GM12865 (cell line): Measurements from ENCODE around the gene CA6.
"Not testable (repeated sequence)": the region's sequence is repeated elsewhere in the genome, so short reads cannot be mapped to it uniquely, and the experiment has no call there.

Experiments used
- DNase-seq: peaks from one replicate; pipeline ENCODE4 v3.0.0; 2010; ENCODE audit warnings: low read depth
- H3K4me3 ChIP-seq: 2 replicates; pipeline ENCODE4 v1.5.1; 2011; ENCODE audit warnings: mild to moderate bottlenecking, low read depth, low read length, control low read depth
- TF ChIP-seq, protein P1 (sequence below): IDR thresholded peaks from 2 replicates; pipeline ENCODE4 v1.5.1; 2011; ENCODE audit warnings: low read length, control low read depth, low read depth, inconsistent platforms; ENCODE audit not compliant: insufficient read depth; ENCODE audit errors: missing control alignments

The CA6 gene

GRCh38 chr1:8962812-8963530 is 17.3 kb downstream of the CA6 start:
- peak; percentile 79 for DNase-seq
- no peak overlapping the region for H3K4me3 ChIP-seq
- TF ChIP-seq, protein P1, sequence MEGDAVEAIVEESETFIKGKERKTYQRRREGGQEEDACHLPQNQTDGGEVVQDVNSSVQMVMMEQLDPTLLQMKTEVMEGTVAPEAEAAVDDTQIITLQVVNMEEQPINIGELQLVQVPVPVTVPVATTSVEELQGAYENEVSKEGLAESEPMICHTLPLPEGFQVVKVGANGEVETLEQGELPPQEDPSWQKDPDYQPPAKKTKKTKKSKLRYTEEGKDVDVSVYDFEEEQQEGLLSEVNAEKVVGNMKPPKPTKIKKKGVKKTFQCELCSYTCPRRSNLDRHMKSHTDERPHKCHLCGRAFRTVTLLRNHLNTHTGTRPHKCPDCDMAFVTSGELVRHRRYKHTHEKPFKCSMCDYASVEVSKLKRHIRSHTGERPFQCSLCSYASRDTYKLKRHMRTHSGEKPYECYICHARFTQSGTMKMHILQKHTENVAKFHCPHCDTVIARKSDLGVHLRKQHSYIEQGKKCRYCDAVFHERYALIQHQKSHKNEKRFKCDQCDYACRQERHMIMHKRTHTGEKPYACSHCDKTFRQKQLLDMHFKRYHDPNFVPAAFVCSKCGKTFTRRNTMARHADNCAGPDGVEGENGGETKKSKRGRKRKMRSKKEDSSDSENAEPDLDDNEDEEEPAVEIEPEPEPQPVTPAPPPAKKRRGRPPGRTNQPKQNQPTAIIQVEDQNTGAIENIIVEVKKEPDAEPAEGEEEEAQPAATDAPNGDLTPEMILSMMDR = peak; percentile 74

DNA sequence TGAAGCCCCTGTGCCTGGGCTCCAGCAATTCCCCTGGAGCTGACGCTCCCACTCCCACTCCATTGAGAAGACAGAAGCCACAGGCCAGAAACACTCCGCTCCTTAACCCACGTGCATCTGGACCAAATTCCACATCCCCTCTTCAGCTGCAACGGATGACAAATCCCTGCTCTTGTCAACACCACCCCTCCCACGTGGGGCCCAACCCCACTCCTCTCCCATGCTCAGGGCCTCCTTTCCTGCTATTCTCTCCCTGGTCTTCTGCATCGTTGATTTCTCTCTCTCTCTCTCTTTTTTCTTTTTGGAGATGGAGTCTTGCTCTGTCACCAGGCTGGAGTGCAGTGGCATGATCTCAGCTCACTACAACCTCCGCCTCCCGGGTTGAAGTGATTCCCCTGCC is 18.3 kb downstream of the CA6 start:
- TF ChIP-seq, protein P1 = no peak
- no peak overlapping the region for H3K4me3 ChIP-seq
- DNase-seq = no peak

DNA sequence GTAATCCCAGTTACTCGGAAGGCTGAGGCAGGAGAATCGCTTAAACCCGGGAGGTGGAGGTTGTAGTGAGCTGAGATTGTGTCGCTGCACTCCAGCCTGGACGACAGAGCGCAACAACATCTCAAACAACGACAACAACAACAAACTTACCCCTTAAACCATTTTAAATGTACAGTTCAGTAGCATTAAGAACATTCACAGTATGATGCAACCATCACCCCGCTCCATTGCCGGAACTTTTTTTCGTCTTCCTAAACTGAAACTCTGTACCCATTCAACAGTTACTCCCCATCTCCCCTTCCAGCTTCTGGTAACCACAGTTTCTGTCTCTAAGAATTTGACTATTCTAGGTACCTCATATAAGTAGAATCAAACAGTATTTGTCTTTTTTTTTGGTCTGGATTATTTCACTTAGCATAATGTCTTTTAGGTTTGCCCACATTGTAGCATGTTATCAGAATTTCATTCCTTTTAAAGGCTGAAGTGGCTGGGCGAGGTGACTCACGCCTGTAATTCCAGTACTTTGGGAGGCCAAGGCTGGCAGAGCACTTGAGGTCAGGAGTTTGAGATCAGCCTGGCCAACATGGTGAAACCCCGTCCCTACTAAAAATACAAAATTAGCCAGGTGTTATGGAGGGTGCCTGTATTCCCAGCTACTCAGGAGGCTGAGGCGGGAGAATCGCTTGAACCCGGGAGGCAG is 19.6 kb downstream of the CA6 start:
- TF ChIP-seq, protein P1 = no peak
- no peak for DNase-seq
- no peak overlapping the region for H3K4me3 ChIP-seq

- TF ChIP-seq, protein P1 = no peak
- DNase-seq = no peak
- no peak overlapping the region for H3K4me3 ChIP-seq
These were observed 20.9 kb downstream of the CA6 start for GRCh38 chr1:8966606-8967005.

DNA sequence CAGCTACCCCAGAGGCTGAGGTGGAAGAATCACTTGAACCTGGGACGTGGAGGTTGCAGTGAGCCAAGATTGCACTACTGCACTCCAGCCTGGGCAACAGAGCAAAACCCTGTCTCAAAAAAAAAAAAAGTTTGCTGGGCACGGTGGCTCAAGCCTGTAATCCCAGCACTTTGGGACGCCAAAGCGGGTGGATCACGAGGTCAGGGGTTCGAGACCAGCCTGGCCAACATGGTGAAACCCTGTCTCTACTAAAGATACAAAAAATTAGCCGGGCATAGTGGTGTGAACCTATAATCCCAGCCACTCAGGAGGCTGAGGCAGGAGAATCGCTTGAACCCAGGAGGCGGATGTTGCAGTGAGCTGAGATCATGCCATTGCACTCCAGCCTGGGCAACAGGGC is 23.2 kb downstream of the CA6 start:
- H3K4me3 ChIP-seq, DNase-seq: not testable (repeated sequence)

DNA sequence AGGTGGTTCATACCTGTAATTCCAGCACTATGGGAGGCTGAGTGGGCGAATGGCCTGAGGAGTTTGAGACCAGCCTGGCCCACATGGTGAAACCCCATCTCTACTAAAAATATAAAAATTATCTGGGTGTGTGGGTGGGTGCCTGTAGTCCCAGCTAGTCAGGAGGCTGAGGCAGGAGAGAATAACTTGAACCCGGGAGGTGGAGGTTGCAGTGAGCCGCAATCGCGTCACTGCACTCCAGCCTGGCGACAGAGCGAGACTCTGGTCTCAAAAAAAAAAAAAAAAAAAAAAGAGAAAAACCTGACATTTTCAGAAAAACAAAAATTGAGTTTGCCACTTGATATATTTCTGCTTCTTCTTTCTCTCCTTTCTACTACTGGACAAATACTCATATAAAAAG is 24.3 kb downstream of the CA6 start:
- H3K4me3 ChIP-seq = no peak overlapping the region
- no peak for DNase-seq
- TF ChIP-seq, protein P1 = no peak

- H3K4me3 ChIP-seq = no peak overlapping the region
- peak; percentile 33 for DNase-seq
- TF ChIP-seq, protein P1 = no peak
These were observed 25.2 kb downstream of the CA6 start for GRCh38 chr1:8970870-8971337.
